Hematopoietic multipotent progenitor cell treated with erythropoietin and hydrocortisone succinate and interleukin-3 and kit ligand, for 8 days (in vitro differentiated cells): ENCODE results near the gene HDAC4.

ENCODE experiments used
- DNase-seq: peaks from one replicate; pipeline ENCODE4 v3.0.0-alpha.2; 2015

HDAC4 gene

DNA sequence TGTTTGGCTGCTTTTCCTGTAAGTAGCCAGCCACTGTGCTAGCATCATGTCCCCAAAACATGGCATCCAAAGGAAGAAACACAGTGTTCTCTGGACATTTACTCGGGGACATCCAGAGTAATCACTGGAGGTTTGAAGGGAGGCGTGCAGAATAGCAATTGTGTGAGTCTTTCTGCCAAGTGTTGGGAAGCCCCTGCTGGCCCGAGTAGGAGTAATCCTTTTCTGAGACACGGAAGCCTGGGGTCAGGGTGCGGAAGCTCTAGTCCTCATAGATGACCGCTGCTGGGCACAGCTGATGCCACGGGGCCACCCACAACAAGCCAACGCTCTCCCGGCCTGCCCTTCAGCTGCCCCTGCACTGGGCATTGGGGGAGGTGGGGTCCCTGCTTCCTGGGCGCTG is 24.8 kb upstream of the HDAC4 start:
- no peak for DNase-seq

DNA sequence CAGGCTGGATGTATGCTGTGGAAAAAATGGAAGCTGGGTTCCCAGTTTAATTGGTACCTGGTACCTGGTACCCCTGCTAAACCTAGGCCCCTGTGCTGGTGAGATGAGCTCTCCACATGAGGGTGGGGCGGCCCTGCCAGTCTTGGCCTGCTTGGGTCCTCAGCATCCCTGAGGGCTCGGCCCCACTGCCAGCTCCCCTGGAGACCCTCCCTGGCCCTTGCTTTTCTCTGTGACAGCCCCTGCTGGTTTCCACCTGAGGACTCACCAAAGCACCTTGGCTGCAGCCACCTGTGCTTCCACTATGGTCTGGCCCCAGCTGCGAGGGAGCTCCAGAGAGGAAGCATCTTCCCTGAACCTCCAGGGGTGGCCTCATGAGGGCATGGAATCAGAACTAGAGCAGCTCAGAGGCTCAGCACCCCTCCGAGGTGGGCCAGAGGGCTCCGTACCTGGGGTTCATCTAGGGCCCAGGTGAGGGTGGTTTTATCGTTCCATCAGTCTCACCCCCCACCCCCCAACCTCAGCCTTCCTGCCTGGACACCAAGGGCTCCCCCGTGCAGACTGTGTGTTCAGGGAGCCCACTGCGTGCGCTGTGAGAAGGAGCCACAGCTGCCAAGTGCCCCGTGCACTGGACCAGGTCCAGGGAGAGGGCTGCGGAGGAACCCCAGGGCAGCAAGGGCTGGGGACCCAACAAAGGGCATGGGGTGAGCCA is 23.7 kb upstream of the HDAC4 start:
- no peak for DNase-seq

DNA sequence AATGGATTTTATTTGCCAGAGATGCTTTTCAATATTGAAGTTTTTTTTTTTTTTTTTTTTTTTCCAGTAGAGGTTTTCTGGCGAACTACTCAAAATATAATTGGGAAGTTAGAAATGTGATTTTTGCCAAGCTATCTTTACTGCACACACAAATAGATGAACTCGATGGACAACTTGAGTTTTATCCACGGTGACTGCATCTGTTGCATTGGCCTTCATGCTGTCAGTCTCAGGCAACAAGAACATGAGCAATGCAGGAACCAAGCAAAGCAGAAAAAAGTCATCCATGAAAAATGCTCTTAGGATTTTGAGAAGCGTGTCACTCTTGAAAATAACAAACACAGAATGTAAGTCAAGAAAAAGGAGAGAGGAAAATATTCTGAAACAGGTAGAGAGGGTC is 22.7 kb upstream of the HDAC4 start:
- DNase-seq: no peak

DNA sequence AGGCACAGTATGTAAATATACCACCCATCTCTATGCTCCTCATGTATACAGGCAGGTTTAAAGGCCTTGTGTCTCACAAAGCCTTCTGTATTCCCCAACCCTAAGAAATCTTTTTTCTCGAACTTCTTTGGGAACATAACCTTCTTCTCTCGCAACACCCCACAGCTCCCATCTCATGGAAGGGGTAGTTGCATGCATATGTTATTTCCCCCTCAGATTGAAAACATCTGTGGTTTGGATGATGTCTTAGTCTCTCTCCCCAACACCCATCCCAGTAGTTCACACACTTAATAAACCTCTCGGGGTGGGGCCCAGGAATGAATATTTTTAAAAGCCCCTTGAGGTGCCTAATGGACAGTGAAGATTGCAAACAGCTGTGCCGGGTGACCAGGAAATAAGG is 21.0 kb upstream of the HDAC4 start:
- no peak for DNase-seq

DNA sequence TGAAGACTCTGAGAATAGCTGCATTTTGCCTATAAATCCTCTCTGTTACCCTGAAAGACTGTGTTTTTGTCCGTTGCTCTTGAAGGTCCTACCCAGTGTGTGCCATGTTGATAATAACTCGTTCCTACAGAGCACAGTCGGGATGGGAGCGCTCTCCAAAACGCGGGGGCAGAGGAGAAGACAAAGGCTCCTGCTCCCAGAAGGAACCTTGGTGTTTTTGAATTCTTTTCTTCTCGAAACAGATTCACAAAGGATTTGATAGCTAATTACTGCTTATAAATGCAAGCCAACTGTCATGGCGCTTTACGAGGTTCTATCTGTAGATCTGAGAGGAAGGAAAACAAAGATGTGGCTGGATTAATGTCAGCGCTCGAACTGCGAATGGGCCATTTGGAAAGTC is 19.3 kb upstream of the HDAC4 start:
- no peak for DNase-seq

DNA sequence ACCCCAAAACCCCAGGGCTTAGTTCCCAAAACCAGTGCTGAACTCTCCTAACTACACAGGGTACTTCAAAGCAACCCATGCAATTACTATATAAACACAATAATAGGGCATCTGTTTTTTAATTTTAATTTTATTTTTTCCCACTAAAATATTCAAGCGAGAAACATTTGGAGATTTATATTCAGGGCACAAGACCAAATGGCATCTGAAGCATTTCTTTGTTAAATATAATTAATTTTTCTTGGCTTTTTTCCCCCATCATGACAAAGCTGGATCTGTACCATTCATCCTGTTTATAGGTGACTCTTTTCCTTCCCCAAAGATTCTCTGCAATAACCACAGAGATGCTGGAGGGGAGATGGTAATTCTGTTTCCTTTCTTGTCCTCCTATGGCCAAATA is 18.1 kb upstream of the HDAC4 start:
- DNase-seq: no peak

DNA sequence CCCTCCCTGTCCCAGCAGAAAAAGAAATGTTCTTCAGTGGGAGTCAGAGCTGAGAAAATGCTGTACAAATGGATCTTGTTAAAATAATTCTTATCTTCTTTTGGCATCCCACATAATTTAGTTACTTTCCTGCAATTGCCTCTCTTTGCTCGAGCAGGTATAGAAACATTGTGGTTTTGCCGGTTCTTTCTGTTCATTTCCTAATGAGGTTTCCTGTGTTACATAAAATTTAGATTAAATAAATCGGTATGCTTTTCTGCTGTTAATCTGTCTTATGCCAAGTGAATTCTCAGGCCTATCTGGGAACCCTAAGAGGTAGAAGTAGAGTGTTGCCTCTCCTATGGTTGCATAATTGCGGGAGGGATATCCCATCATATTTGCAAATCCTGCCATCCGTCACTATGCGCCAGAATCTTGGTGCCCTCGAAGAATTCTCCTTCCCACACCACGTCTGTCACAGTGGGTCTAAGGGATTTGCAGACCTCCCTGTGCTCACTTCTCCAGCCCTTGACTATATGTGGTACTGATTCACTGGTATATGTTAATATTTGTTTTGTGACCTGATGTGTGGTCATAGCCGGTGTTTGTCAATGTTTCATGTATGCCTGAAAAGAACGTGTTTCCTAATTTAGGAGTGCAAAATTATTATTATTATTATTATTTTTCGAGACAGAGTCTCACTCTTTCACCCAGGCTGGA is 12.2 kb upstream of the HDAC4 start:
- DNase-seq: no peak

DNA sequence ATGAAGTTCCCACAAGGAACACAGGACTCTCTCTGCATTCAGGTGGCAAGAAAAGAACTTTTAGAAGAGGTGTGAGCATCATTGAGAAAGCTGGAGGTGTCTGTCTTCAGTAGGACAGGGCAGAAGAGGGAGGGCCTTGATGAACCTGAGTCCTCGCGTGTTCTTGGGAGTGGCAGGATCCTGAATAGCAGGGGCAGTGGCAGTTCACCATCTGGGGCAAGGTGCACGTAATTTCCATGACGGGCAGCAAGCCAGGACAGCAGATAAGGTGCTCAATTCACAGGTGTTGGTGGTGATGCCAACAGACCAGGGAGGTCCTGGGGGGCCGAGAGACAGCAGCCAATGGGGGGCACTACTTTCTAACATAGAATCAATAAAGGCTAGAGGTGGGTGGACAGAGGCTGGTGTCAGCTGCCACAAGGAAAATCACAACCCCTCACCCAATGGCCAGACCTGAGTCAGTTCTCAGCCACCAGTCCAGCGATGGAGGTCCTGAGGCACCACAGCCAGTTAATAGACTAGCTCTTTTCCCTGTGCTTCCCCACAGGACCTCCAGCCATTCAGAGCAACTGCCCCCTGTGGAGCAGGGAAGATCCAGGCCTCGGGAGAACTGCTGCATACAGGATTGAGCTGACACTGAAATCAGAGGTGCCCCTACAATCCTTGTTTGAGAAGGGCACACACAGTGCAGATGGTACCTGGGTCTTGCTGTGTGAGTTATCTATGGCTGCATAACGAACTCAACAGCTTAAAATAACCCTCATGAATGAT is 10.9 kb upstream of the HDAC4 start:
- no peak for DNase-seq

DNA sequence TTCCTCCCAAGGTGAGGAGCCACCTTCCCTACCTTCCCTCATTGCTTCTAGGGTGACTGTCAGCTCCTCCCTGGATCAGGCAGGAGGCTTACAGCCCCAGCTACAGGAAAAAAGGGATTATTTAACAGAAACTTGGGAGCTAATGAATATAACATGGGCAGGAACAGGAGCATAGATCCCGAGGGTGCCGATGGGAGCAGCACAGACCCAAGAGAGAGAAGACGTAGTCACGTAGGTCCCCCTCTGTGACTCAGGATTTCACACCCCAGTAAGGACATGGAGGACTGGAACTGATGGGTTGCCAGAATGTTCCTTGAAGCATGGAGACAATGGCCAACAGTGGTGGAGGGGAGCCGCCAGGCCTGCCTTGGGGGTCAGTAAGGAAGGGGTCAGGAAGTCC is 10.3 kb upstream of the HDAC4 start:
- DNase-seq: no peak

DNA sequence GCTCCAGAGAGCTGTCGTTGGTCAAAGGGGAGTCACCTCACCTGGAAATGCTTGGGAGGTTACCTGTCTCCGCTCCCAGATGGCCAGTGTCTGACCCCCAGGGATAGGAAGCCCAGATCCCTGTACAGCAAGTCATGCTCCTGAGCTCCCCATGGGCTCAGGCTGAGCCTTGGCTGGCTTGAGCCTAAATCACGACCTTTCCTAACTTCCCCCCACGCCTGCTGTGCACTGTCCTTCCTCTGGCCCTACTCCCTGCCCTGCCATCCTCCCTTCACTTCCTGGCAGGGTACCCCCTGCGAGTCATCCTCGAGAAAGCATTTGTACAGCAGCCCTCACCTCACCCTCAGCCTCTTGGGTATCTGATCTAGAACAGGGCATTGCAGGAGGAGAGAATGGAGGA is 9.2 kb upstream of the HDAC4 start:
- DNase-seq: no peak

DNA sequence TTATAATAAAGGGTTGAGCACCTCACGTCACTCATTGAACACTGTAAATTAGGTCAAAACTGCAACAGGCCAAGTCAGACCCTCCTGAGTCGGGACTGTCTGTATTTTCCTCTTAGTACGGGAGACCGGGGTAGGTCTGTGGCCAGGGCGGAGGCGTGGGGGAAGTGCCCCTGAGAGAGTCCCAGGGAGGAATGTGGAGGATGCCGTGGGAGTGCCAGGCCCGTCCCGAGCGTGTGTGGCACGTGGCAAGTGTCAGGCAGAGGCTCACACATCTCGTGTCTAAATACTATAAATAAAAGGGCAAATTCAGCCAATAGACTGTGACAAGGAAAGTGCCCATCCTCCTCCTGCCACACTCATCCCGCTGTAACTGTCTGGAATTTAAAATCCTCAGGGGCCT is 6.3 kb upstream of the HDAC4 start:
- no peak for DNase-seq

DNA sequence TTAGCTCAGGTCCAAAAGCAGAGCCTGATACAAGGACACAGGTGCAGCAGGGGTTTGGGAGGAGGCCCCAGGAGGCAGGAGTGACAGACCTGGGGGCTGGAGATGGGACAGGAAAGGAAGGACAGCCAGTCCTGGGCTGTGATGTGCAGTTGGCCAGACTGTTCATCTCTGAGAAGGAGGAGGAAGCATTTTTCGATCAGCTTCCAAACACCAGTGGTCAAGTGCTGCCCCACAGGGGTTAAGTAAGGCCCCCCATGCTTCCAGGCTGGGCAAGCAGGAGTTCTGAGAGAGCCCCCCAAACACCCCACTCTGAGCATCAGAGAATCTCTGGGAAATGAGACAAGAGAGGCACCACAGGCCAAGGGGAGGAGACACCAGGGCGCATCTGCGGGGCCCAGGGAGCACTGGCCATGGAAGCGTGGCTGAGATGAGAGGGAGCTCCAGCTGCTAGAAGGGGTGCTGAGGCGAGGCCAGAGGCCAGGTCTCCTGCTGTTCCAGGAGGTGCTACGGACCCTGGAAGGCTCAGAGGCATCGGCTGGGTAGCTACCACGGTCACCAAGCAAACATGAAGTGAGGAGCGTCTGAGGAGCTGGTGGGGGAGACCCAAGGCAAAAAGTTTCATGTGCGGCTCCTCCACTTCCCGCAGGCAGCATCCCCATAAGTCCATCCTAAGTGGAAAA is 5.6 kb upstream of the HDAC4 start:
- DNase-seq: no peak

DNA sequence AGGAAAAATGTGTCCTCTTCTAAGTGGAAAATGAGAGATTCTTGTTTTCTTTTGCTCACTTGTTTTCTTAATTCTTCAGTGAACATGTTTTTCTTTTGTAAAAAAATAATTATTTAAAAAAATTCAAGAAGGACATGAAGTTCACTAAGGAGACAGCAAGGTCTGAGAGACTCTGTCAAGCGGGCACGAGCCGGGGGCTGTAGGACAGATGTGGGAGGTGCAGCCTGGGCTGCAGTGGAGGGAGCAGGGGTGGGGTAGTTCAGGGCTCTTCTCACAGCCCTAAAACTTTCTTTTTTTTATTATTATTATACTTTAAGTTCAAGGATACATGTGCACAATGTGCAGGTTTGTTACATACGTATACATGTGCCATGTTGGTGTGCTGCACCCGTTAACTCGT is 4.3 kb upstream of the HDAC4 start:
- DNase-seq: no peak

DNA sequence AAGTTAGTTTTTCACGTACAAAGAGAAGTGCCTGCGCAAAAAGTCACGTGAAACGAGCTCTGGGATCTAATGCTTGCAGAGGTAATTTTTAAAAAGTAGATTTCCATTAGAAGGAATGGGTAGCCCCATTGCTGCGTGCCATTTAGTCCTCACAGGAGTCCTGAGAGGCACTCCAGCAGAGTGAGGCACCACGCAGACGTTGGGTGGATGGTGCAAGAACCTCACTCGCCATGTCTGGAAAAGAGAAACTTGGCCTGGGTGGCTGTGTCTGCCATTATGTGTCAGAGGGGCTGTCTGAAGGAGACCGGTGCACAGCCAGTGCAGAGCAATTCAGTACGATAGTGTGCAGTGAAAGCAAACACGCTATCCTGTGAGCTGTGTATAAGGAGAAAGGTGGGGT is 1.8 kb upstream of the HDAC4 start:
- DNase-seq: no peak

DNA sequence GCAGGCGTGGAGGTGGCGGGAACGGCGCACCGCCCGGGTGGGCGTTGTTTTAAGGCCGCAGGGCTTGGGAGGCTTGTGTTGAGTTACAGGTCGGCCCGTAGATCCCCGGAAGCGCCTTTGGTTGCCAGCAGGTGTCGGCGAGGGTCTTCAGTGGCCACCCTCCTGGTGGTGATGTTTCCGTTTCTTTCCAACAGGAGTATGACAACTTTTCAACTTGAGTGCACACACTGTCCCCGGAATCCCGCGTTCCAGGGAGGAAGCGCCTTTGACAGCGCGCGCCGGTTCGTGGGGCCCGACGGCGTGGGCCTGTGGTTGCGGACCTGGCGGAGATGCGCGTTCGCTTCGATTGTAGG is 1.0 kb upstream of the HDAC4 start:
- DNase-seq: no peak

DNA sequence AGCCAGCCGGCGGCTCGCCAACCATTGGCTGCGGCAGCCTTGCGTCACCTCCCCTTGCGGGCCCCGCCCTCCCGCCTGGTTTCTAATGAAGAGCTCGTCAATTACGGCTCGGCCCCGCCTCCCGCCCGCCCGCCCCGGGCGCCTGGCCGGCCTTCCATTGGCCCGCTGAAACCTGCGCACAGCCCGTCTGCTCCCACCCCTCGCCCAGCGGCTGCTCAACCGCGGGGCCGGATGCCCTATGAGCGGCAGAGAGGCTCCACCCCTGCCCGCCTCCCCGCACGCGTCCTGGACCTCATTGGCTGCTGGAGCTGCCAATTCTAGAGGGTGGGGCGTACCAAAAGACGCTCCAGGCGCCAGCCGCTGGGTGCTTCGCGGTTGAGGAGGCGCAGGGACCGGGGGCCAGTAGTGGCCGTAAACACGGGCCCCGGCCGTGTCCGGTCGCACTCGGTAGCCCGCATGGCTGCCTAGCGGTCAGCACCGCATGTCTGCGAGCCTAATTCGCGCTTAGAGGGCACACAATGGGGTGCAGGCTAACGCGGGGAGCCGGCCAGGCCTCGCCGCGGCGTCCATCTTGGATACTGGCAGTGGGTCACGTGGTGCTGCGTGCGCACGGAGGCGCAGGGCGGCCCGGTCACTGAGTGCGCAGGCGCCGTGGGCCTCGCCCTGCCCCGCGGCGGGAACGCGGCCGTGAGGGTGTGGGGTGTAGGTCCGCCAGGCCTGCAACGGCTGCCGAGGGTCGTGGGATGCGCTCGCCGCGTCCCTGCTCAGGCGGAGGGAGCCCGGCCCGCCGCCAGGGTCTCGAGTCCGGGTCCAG is 454 bp upstream of the HDAC4 start:
- DNase-seq: peak; percentile 98

DNA sequence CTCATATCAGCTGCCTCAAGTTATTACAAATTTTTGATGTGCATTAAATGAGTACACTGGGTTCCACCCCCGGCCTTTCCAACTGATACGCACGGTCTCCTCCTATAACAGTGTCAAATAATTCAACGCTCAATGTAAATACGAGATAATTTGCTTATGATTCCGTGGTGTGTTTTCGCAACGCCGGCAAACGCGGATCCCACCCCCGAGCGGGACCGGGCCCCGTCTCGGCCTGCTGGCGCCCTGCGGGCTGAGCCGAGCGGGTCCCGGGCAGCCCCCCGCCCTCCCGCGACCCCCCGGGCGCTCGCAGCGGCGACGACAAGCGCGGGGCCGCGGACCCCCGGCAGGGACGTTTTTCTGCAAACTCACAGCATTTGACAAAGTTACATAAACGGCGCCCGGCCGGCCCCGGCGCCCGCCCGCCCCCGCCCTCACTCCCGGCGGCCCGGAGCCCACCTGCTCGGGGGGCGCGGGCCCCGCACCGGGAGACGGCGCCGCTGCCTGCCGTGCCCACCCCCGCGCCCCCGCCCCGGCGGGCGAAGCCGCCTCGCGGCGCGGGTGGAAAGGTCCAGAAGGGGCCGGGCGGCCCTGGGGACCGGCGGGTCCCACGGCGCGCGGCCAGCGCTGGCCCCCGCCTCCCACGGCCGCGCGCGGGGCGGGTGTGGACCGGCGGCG is 762 bp downstream of the HDAC4 start:
- peak; percentile 60 for DNase-seq

DNA sequence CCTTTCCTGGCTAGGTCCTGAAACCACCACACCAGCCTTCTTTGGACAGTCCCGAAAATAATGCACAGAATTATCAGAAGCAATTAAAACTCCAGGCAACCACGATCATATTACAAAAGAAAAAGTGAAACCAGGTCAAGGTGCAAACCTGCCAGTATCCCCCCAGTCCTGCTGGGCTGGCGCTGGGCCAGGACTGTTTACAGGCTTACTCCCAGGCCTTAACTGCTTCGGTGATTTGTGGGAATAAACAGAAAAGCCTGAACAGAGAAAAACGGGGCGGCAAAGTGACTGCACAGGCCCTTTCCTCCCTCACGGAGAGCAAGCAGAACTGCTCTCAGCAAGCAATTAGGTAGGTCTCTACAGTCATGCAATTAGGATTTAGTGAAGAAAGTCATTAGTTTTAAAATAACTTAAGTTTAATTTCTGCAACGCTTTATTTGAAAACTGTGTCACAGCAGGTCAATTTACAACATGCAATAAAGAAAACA is 1.3 kb downstream of the HDAC4 start:
- DNase-seq: peak; percentile 62

DNA sequence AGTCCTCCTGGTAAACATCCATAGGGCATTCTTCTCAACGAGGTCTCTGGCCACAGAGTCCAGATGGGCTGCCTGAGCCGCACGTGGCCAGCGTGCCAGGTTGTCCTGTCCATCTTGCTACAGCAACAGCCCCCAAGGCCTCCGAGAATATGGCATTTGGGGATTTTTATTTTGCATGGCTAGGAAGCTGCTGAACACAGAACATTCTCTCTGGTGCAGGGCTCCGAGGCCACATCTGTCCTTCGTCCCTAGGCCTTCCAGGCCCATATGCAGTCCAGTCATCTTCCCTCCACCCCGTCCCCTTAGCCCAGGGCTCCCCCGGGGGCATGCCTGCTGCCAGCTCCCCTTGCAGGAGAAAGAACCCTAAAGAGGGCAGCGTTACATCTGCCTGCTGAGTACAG is 2.3 kb downstream of the HDAC4 start:
- DNase-seq: no peak

DNA sequence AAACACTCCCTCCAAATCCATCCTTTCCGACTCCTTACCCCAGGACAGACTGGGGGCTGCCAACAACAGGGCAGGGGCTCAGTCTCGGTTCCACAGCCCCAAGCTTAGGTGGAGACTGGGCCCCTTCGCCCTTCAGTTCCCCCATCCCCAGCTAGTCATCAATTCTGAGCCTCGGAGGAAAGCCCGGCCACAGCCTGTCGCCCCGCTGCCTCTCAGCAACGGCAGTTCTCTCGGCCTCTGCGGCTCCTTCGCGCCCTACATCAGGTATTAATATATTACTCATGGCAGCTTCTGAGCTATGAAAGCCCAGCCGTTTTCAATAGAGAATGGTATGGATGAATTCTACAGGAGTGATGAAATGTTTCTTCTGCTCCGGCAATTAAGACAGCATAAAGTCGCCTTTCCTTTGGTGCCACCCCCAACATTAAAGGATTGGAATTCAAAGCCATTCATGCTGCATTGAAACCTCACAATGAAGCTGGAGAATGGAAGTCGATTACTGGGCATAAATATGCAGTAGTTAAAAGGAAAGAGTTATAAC is 2.8 kb downstream of the HDAC4 start:
- no peak for DNase-seq

DNA sequence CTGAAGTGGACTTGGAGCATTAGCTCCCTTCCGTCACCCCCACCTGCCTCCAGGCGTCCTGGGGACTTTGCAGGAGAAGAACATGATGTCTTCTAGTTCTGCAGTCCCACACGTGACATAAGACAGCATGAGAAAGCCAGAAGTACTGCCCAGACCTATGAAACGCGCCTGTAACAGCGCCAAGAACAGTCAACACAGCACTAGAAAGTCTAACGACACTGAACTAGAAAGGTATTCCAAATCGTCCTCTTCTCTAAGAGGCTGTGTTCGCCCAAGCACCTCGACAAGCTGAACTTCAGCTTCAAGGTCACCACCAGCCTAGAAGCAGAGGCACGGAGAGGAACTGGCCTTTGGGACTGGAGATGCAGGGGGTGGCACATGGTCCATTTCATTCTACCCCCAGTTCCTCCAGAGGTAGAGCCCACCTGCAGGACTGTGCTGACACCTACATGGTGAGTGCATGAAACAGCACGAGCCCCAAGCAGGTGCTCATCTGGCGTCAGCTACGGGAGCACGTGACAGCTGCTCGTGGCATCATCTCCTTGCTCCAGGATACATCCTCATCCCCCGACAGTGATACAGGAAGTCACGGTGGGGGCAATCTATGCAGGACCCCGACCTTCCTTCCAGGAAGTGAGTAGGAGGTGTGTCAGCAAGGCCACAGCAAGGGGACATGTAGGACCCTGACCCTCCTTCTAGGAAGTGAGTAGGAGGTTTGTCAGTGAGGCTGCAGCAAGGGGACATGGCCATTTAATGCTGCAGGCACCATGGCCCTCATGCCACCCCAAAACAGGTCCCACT is 3.7 kb downstream of the HDAC4 start:
- DNase-seq: no peak
